HepG2 (cell line): Measurements from ENCODE around the gene AIF1. TPM values are rescaled to one million over a fixed set of nuclear protein-coding genes. Genes with fewer than 3 reads are reported as not detected.

Source experiments
- AKAP8 ChIP-seq: sonication (generic); formaldehyde crosslinking; IDR thresholded peaks from 2 replicates; pipeline ENCODE4 v1.5.1; 2020; ENCODE audit warnings: mild to moderate bottlenecking, missing genetic modification reagents
- CBX5 ChIP-seq: sonication (generic); formaldehyde crosslinking; IDR thresholded peaks from 2 replicates; pipeline ENCODE4 v1.4.0; 2020; ENCODE audit warnings: missing genetic modification reagents, borderline replicate concordance
- CCDC6 ChIP-seq: sonication (generic); formaldehyde crosslinking; IDR thresholded peaks from 2 replicates; pipeline ENCODE4 v1.8.1; 2022; ENCODE audit warnings: mild to moderate bottlenecking, missing genetic modification reagents, moderate library complexity
- ETV5 ChIP-seq: IDR thresholded peaks from 2 replicates; pipeline ENCODE4 v1.6.1; 2018; ENCODE audit warnings: missing biosample characterization, missing genetic modification reagents, inconsistent platforms, borderline replicate concordance
- HNF4G ChIP-seq, 2 experiments: sonication (generic) in 1 of 2; formaldehyde crosslinking in 1 of 2; IDR thresholded peaks; 2 replicates each; pipeline versions ENCODE4 v1.4.0 to v1.6.1; 2011 to 2020; ENCODE audit warnings: borderline replicate concordance in 2 of 2, low read depth in 2 of 2, mild to moderate bottlenecking in 2 of 2, low read length in 1 of 2, missing genetic modification reagents in 1 of 2, moderate library complexity in 1 of 2
- HOMEZ ChIP-seq: IDR thresholded peaks from 2 replicates; pipeline ENCODE4 v1.6.1; 2016; ENCODE audit warnings: low read depth
- HOXA5 ChIP-seq: sonication (generic); formaldehyde crosslinking; IDR thresholded peaks from 2 replicates; pipeline ENCODE4 v1.4.0; 2020; ENCODE audit warnings: missing genetic modification reagents
- NAIF1 ChIP-seq: sonication (generic); formaldehyde crosslinking; IDR thresholded peaks from 2 replicates; pipeline ENCODE4 v1.5.0; 2020; ENCODE audit warnings: mild to moderate bottlenecking, missing genetic modification reagents, borderline replicate concordance
- RBM22 ChIP-seq: fragments of 200-400 bp; formaldehyde crosslinking; optimal IDR thresholded peaks from 2 replicates; pipeline ENCODE3; 2017; ENCODE audit warnings: mild to moderate bottlenecking, low read length, moderate library complexity
- RBM39 ChIP-seq: fragments of 200-400 bp; formaldehyde crosslinking; IDR thresholded peaks from one replicate; pipeline ENCODE4 v1.6.1; 2018; ENCODE audit warnings: antibody characterized with exemption, mild to moderate bottlenecking, low read depth, low read length; ENCODE audit not compliant: poor library complexity, severe bottlenecking
- REXO4 ChIP-seq: sonication (generic); formaldehyde crosslinking; IDR thresholded peaks from 2 replicates; pipeline ENCODE4 v1.8.0; 2022; ENCODE audit warnings: missing genetic modification reagents, mild to moderate bottlenecking, borderline replicate concordance
- TRAFD1 ChIP-seq: sonication (generic); formaldehyde crosslinking; IDR thresholded peaks from 2 replicates; pipeline ENCODE4 v1.5.1; 2020; ENCODE audit warnings: missing genetic modification reagents, mild to moderate bottlenecking, borderline replicate concordance
- ZBTB21 ChIP-seq: sonication (generic); formaldehyde crosslinking; IDR thresholded peaks from 2 replicates; pipeline ENCODE4 v1.4.0; 2020; ENCODE audit warnings: missing genetic modification reagents
- ZMYM3 ChIP-seq: sonication (generic); formaldehyde crosslinking; IDR thresholded peaks from 2 replicates; pipeline ENCODE4 v1.5.1; 2020; ENCODE audit warnings: mild to moderate bottlenecking, missing genetic modification reagents
- ZNF251 ChIP-seq: sonication (generic); formaldehyde crosslinking; IDR thresholded peaks from 2 replicates; pipeline ENCODE4 v1.9.0; 2021; ENCODE audit warnings: mild to moderate bottlenecking, missing genetic modification reagents
- ZNF44 ChIP-seq: sonication (generic); formaldehyde crosslinking; IDR thresholded peaks from 2 replicates; pipeline ENCODE4 v1.5.1; 2020; ENCODE audit warnings: mild to moderate bottlenecking, missing genetic modification reagents
- ZNF562 ChIP-seq: sonication (generic); formaldehyde crosslinking; IDR thresholded peaks from 2 replicates; pipeline ENCODE4 v1.8.0; 2022; ENCODE audit warnings: missing genetic modification reagents, borderline replicate concordance
- ZNF607 ChIP-seq: sonication (generic); formaldehyde crosslinking; IDR thresholded peaks from 2 replicates; pipeline ENCODE4 v1.5.1; 2020; ENCODE audit warnings: missing genetic modification reagents, mild to moderate bottlenecking, borderline replicate concordance
- polyA plus RNA-seq, 8 experiments: library from polyadenylated mRNA; depleted of rRNA in 3 of 8; stranded (reverse) in 7 of 8; unstranded in 1 of 8; fragments of >200 nt; fragmentation: Illumina TruSeq in 4 of 8; extraction: Trizol in 4 of 8; gene quantifications; 2 replicates each; pipeline versions ENCODE4 v1.2.1 to v1.2.3, GENCODE V29; 2011 to 2016; ENCODE audit warnings: low read depth in 4 of 8, missing spikeins in 1 of 8, mixed read lengths in 1 of 8; ENCODE audit not compliant: insufficient read depth in 1 of 8
- total RNA-seq, 5 experiments: library from RNA; depleted of rRNA; stranded (reverse); fragments of >200 nt; fragmentation: Illumina TruSeq; extraction: Trizol; gene quantifications; 2 replicates each; pipeline ENCODE4 v1.2.3, GENCODE V29; 2016; ENCODE audit warnings: low read depth in 1 of 5
- TF ChIP-seq, protein P1 (sequence below): IDR thresholded peaks from 2 replicates; pipeline ENCODE4 v1.6.1; 2016
- TF ChIP-seq, protein P2 (sequence below): sonication (generic); formaldehyde crosslinking; IDR thresholded peaks from 2 replicates; pipeline ENCODE4 v1.5.0; 2020; ENCODE audit warnings: mild to moderate bottlenecking, low read depth, missing genetic modification reagents, borderline replicate concordance
- TF ChIP-seq, protein P3 (sequence below): fragments of 450-650 bp; IDR thresholded peaks from 2 replicates; pipeline ENCODE4 v1.6.1; 2016

Gene AIF1
- total and polyA plus RNA-seq, 2 of the 13 experiments (the other 11 are each of a cell fraction or from before 2014, with no cell fraction given), result 1.5 TPM; not detected in 1

DNA sequence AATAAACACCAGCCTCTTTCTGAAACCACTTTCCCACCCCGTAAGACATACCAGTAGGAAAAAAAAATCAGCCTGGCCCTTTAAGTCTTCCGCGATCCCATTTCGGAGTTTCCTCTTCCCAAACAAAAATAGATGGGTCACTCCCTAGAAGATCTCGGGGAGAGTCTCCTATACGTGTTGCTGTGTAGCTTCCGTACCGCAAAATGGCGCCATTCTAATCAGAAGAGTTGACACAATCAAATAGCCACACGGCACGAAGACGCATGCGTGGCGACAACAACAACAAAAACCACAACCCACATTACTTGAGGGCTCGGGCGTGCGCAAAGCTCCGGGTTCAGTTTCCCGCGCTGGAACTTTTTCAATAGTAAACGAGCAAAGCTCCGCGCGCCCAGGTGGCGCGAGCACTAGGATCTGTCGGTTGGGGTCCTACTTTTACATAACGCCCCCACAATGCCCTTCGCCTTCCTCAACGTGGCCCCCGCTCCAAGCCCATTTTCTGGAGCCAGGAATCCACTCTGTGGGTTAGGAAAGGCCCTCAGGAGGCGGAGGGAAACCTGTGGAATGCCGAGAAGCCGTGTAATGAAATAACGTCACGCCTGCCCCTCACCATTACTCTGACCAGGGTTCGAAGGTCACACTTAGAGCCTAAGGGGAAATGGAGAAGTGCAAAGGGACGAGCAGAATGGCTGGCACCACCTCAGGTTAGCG is 49.9 kb downstream of the AIF1 start, which contains the start of gene GPANK1 (continued):
- TF ChIP-seq REXO4 (CRISPR knock-in tag), result no peak
- no peak for TF ChIP-seq HOXA5
- TF ChIP-seq ZNF251 (CRISPR knock-in tag), result peak; percentile 68; the same call in 1 of the 2 replicates
- TF ChIP-seq NAIF1 (CRISPR knock-in tag), result no peak
- peak; percentile 56; the same call in 1 of the 2 replicates for TF ChIP-seq AKAP8 (CRISPR knock-in tag)
- TF ChIP-seq CBX5 (CRISPR knock-in tag), result peak; percentile 38; the same call in 1 of the 2 replicates
- TF ChIP-seq, protein P1, sequence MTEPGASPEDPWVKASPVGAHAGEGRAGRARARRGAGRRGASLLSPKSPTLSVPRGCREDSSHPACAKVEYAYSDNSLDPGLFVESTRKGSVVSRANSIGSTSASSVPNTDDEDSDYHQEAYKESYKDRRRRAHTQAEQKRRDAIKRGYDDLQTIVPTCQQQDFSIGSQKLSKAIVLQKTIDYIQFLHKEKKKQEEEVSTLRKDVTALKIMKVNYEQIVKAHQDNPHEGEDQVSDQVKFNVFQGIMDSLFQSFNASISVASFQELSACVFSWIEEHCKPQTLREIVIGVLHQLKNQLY, result peak; percentile 43; the same call in 1 of the 2 replicates
- TF ChIP-seq ZNF44 (CRISPR knock-in tag), result peak; percentile 46; the same call in 1 of the 2 replicates
- peak; percentile 62 for TF ChIP-seq RBM39
- TF ChIP-seq TRAFD1 (CRISPR knock-in tag), result peak; percentile 77
- TF ChIP-seq HNF4G (IDR thresholded peaks at IDR 0.05; ENCODE audit: borderline replicate concordance, low read depth, low read length), result peak; percentile 61
- no peak for TF ChIP-seq HNF4G (CRISPR knock-in tag; IDR thresholded peaks at IDR 0.05; ENCODE audit: borderline replicate concordance, low read depth)
- peak; percentile 58; the same call in 1 of the 2 replicates for TF ChIP-seq ZBTB21
- TF ChIP-seq RBM22, result peak; percentile 37
- no peak for TF ChIP-seq ZMYM3 (CRISPR knock-in tag)
- no peak for TF ChIP-seq ZNF562
- peak; percentile 92; the same call in 1 of the 2 replicates for TF ChIP-seq ZNF607 (CRISPR knock-in tag)
- TF ChIP-seq, protein P2, sequence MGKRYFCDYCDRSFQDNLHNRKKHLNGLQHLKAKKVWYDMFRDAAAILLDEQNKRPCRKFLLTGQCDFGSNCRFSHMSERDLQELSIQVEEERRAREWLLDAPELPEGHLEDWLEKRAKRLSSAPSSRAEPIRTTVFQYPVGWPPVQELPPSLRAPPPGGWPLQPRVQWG (CRISPR knock-in tag), result no peak
- TF ChIP-seq HOMEZ (CRISPR knock-in tag), result 0 out of 2 replicates have a peak, but pooled peaks have one; percentile 25
- peak; percentile 34; the same call in 1 of the 2 replicates for TF ChIP-seq ETV5 (CRISPR knock-in tag)
- peak; percentile 60; the same call in 1 of the 2 replicates for TF ChIP-seq CCDC6 (CRISPR knock-in tag)
- TF ChIP-seq, protein P3, sequence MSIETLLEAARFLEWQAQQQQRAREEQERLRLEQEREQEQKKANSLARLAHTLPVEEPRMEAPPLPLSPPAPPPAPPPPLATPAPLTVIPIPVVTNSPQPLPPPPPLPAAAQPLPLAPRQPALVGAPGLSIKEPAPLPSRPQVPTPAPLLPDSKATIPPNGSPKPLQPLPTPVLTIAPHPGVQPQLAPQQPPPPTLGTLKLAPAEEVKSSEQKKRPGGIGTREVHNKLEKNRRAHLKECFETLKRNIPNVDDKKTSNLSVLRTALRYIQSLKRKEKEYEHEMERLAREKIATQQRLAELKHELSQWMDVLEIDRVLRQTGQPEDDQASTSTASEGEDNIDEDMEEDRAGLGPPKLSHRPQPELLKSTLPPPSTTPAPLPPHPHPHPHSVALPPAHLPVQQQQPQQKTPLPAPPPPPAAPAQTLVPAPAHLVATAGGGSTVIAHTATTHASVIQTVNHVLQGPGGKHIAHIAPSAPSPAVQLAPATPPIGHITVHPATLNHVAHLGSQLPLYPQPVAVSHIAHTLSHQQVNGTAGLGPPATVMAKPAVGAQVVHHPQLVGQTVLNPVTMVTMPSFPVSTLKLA, result peak; percentile 86
